T-helper 1 cell treated with Interleukin-12 subunit alpha and Interleukin-12 subunit beta and Interleukin-4 antibody, amounts not matched to agents 30 μg/mL and 1 μg/mL, for 36 hours (primary cell): Measurements from ENCODE around the gene UQCC2.

Experiments
- H3K27ac Mint-ChIP-seq: one replicate; pipeline ENCODE4 v1.8.0; 2021; ENCODE audit warnings: mild to moderate bottlenecking, mixed read lengths
- H3K27me3 Mint-ChIP-seq: one replicate; pipeline ENCODE4 v1.8.0; 2021; ENCODE audit warnings: low read depth, mixed read lengths
- H3K36me3 Mint-ChIP-seq: one replicate; pipeline ENCODE4 v1.8.0; 2021; ENCODE audit warnings: low read depth, mixed read lengths
- H3K4me1 Mint-ChIP-seq: one replicate; pipeline ENCODE4 v1.8.0; 2021; ENCODE audit warnings: low read depth, mixed read lengths
- H3K4me3 Mint-ChIP-seq: one replicate; pipeline ENCODE4 v1.8.0; 2021; ENCODE audit warnings: mild to moderate bottlenecking, moderate library complexity, mixed read lengths
- H3K9me3 Mint-ChIP-seq: one replicate; pipeline ENCODE4 v1.8.0; 2021; ENCODE audit warnings: mixed read lengths

Gene UQCC2

GRCh38 chr6:33735216-33735615 is 23.7 kb upstream of the UQCC2 start:
- H3K4me1 Mint-ChIP-seq = no peaks in the 10 kb centered on the region

GRCh38 chr6:33733709-33734007 is 22.2 kb upstream of the UQCC2 start:
- H3K27ac Mint-ChIP-seq = no peak overlapping the region
- H3K9me3 Mint-ChIP-seq = no peaks in the 10 kb centered on the region
- no peaks in the 10 kb centered on the region for H3K36me3 Mint-ChIP-seq
- H3K4me3 Mint-ChIP-seq = no peak overlapping the region
- H3K27me3 Mint-ChIP-seq = no peaks in the 10 kb centered on the region
- H3K4me1 Mint-ChIP-seq = no peaks in the 10 kb centered on the region

More at GRCh38 chr6:33735216-33735615, 23.7 kb upstream of the UQCC2 start:
- H3K36me3 Mint-ChIP-seq = no peaks in the 10 kb centered on the region
- no peak overlapping the region for H3K4me3 Mint-ChIP-seq
- no peaks in the 10 kb centered on the region for H3K27me3 Mint-ChIP-seq
- H3K9me3 Mint-ChIP-seq = no peaks in the 10 kb centered on the region
- no peak overlapping the region for H3K27ac Mint-ChIP-seq

GRCh38 chr6:33732817-33733708 is 21.6 kb upstream of the UQCC2 start:
- no peaks in the 10 kb centered on the region for H3K4me1 Mint-ChIP-seq
- H3K27ac Mint-ChIP-seq = no peak overlapping the region
- no peaks in the 10 kb centered on the region for H3K36me3 Mint-ChIP-seq
- no peaks in the 10 kb centered on the region for H3K27me3 Mint-ChIP-seq
- no peak overlapping the region for H3K4me3 Mint-ChIP-seq
- H3K9me3 Mint-ChIP-seq = no peaks in the 10 kb centered on the region

- Mint-ChIP-seq H3K36me3 (no peaks in the 10 kb centered on the region), H3K4me3 (no peak overlapping the region), H3K27me3 (no peaks in the 10 kb centered on the region), H3K4me1 (no peaks in the 10 kb centered on the region), H3K27ac (no peak overlapping the region), H3K9me3 (no peaks in the 10 kb centered on the region)
Observed at GRCh38 chr6:33732385-33732784, 20.9 kb upstream of the UQCC2 start.

- no peaks in the 10 kb centered on the region for H3K4me1 Mint-ChIP-seq
- no peak overlapping the region for H3K4me3 Mint-ChIP-seq
- no peaks in the 10 kb centered on the region for H3K9me3 Mint-ChIP-seq
- no peaks in the 10 kb centered on the region for H3K36me3 Mint-ChIP-seq
- no peak overlapping the region for H3K27ac Mint-ChIP-seq
- no peaks in the 10 kb centered on the region for H3K27me3 Mint-ChIP-seq
Observed at GRCh38 chr6:33731751-33732282, 20.3 kb upstream of the UQCC2 start.

- H3K4me3 Mint-ChIP-seq = no peak overlapping the region
- H3K36me3 Mint-ChIP-seq = no peaks in the 10 kb centered on the region
- no peaks in the 10 kb centered on the region for H3K9me3 Mint-ChIP-seq
- H3K4me1 Mint-ChIP-seq = no peaks in the 10 kb centered on the region
- H3K27me3 Mint-ChIP-seq = no peaks in the 10 kb centered on the region
- no peak overlapping the region for H3K27ac Mint-ChIP-seq
Observed at GRCh38 chr6:33731035-33731434, 19.5 kb upstream of the UQCC2 start.

GRCh38 chr6:33730611-33731010 is 19.1 kb upstream of the UQCC2 start:
- H3K27me3 Mint-ChIP-seq = no peaks in the 10 kb centered on the region

GRCh38 chr6:33729059-33729458 is 17.6 kb upstream of the UQCC2 start:
- Mint-ChIP-seq H3K9me3 (no peaks in the 10 kb centered on the region), H3K27me3 (peaks cover 8% of the 10 kb centered on the region), H3K4me1 (peaks cover 7% of the 10 kb centered on the region), H3K36me3 (no peaks in the 10 kb centered on the region), H3K4me3 (no peak overlapping the region), H3K27ac (no peak overlapping the region)

More at GRCh38 chr6:33730611-33731010, 19.1 kb upstream of the UQCC2 start:
- H3K4me3 Mint-ChIP-seq = no peak overlapping the region
- H3K27ac Mint-ChIP-seq = no peak overlapping the region
- no peaks in the 10 kb centered on the region for H3K4me1 Mint-ChIP-seq
- no peaks in the 10 kb centered on the region for H3K36me3 Mint-ChIP-seq
- H3K9me3 Mint-ChIP-seq = no peaks in the 10 kb centered on the region

- Mint-ChIP-seq H3K4me3 (no peak overlapping the region), H3K27ac (no peak overlapping the region), H3K36me3 (no peaks in the 10 kb centered on the region), H3K9me3 (no peaks in the 10 kb centered on the region), H3K4me1 (peaks cover 9% of the 10 kb centered on the region), H3K27me3 (peaks cover 15% of the 10 kb centered on the region)
Observed at GRCh38 chr6:33728438-33728837, 16.9 kb upstream of the UQCC2 start.

GRCh38 chr6:33727932-33728331 is 16.4 kb upstream of the UQCC2 start:
- H3K4me1 Mint-ChIP-seq = peaks cover 9% of the 10 kb centered on the region
- H3K36me3 Mint-ChIP-seq = no peaks in the 10 kb centered on the region
- peaks cover 20% of the 10 kb centered on the region for H3K27me3 Mint-ChIP-seq

GRCh38 chr6:33727126-33727525 is 15.6 kb upstream of the UQCC2 start:
- peaks cover 28% of the 10 kb centered on the region for H3K27me3 Mint-ChIP-seq
- no peaks in the 10 kb centered on the region for H3K36me3 Mint-ChIP-seq
- H3K4me1 Mint-ChIP-seq = peaks cover 9% of the 10 kb centered on the region
- H3K4me3 Mint-ChIP-seq = no peak overlapping the region
- H3K27ac Mint-ChIP-seq = no peak overlapping the region
- no peaks in the 10 kb centered on the region for H3K9me3 Mint-ChIP-seq

More at GRCh38 chr6:33727932-33728331, 16.4 kb upstream of the UQCC2 start:
- H3K4me3 Mint-ChIP-seq = no peak overlapping the region
- H3K9me3 Mint-ChIP-seq = no peaks in the 10 kb centered on the region
- H3K27ac Mint-ChIP-seq = no peak overlapping the region

GRCh38 chr6:33726696-33727095 is 15.2 kb upstream of the UQCC2 start:
- Mint-ChIP-seq H3K4me3 (no peak overlapping the region), H3K27me3 (peaks cover 32% of the 10 kb centered on the region), H3K27ac (no peak overlapping the region)

GRCh38 chr6:33725891-33726673 is 14.6 kb upstream of the UQCC2 start:
- Mint-ChIP-seq H3K9me3 (no peaks in the 10 kb centered on the region), H3K4me3 (no peak overlapping the region), H3K27me3 (peaks cover 34% of the 10 kb centered on the region), H3K36me3 (no peaks in the 10 kb centered on the region), H3K4me1 (peaks cover 9% of the 10 kb centered on the region), H3K27ac (no peak overlapping the region)

More at GRCh38 chr6:33726696-33727095, 15.2 kb upstream of the UQCC2 start:
- Mint-ChIP-seq H3K9me3 (no peaks in the 10 kb centered on the region), H3K4me1 (peaks cover 9% of the 10 kb centered on the region), H3K36me3 (no peaks in the 10 kb centered on the region)

GRCh38 chr6:33725222-33725621 is 13.7 kb upstream of the UQCC2 start:
- Mint-ChIP-seq H3K27ac (no peak overlapping the region), H3K4me3 (no peak overlapping the region), H3K36me3 (no peaks in the 10 kb centered on the region), H3K27me3 (peaks cover 34% of the 10 kb centered on the region), H3K9me3 (no peaks in the 10 kb centered on the region), H3K4me1 (peaks cover 9% of the 10 kb centered on the region)
